ENCODE data around the gene B3GNT7.
"Not testable (repeated sequence)": the region's sequence is repeated elsewhere in the genome, so short reads cannot be mapped to it uniquely, and the experiment has no call there.

B3GNT7 gene

DNA sequence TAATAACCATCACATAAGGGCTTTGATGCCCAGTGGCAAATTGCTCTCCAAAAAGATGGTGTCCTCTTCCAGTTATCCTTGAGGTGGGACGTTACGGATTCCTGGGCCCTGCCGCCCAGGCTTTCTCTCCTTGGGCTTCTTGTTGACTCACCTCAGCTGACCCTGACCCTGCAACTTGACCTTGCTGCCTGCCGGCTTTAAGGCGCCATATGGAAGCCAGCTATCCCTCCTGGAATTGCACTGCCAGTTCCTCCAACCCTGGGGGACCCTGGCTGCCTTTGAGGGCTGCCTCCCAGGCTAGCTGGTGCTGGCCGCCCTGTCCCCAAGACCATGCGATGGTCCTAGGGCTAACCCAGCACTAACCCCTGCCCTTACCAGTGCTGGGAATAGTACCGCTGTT lies 28.3 kb upstream of the B3GNT7 start:
- DNase-seq (ENCODE audit: low spot score), result no peak

DNA sequence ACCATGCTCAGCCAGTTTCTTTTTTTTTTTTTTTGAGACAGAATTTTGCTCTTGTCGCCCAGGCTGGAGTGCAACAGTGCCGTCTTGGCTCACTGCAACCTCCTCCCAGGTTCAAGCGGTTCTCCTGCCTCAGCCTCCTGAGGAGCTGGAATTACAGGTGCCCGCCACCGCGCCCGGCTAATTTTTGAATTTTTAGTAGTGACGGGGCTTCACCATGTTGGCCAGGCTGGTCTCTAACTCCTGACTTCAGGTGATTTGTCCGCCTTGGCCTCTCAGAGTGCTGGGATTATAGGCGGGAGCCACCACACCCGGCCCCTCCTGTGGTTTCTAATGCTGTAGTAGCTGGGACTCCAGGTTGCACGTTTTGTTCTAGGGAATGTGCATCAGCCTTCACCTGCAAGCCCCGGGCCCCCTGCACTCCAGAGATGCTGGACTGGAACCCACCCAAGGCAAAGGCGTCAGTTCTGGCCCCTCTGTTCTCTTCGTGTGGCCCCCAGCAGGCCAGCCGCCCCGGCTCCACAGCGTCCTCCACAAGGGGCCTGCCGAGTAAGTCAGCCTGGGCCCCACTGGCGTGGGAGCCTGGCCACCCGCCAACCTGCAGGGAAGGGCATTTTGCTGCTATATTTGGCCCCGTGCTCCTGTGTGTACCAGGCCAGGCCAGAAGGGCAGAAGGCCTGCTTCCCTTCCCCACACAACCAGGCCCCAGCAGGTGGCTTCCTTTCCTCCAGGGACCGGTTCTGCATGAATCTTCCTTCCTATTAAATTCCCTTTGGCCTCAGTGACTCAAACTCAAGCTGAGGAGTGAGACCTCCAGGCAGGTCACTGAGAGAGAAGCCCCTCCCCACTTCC lies 25.7 kb upstream of the B3GNT7 start:
- DNase-seq (ENCODE audit: low spot score), result no peak

GRCh38 chr2:231370429-231370748 lies 25.1 kb upstream of the B3GNT7 start:
- no peak for DNase-seq (ENCODE audit: low spot score)

DNA sequence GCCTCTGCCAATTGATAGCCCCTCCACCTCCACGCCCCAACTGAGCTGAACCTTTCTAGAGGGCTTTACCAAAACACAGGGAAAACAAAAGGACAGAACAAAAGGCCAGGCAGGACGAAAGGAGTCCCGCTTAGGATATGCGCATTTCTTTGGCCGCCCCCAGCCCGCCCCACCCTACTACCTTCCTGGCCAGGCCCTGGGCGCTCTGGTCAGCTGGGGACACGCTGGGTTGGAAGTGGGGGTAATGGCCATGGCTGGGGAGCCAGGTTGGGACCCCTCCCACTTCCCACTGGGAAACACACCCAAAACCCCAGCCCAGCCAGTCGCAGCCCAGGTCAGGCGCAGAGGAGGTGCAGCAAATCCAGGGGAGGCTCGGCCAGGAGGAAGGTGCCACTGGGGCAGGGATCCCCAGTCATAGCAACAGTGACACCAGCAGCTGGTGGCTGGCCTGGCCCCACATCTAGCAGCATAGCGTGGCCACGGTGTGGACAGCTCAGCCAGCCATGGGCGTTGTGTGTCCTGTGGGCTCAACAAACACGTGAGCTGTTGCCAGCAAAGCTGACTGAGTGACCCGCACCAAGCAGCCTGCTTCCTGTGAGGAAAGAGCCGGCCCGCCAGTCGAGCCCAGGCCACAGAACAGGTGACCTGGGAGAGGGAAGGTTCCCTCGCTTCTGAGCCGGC lies 24.6 kb upstream of the B3GNT7 start:
- DNase-seq (ENCODE audit: low spot score), result no peak

DNA sequence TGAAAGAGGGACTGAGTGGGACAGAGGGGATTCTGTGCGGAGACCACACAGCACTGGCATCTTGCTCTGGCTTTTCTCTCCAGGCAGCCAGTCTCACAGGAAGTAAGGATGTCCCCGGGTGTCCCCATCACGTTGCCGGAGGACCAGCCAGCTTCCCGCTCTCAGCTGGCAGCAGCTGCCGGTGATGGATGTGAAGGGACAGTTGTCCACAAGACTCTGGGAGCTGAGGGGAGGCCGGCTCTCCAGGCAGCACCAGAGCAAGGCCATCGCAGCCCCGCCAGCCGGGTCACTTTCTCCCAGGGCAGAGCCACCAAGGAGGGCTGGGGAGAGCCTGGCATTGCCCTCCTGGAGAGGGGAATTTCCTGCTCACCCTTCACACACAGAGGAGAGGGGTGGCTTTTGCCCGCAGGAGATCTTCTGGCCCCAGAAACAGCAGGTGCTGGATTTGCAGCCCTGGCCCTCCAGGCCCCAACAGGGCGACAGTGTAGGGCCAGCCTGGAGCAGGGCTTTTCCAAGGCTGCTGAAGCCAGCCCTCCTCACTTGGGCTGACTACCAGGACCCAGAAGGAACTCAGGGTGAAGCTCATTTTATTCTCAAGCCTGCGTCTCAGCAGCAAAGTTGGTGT lies 24.0 kb upstream of the B3GNT7 start:
- DNase-seq (ENCODE audit: low spot score), result peak; percentile 80

DNA sequence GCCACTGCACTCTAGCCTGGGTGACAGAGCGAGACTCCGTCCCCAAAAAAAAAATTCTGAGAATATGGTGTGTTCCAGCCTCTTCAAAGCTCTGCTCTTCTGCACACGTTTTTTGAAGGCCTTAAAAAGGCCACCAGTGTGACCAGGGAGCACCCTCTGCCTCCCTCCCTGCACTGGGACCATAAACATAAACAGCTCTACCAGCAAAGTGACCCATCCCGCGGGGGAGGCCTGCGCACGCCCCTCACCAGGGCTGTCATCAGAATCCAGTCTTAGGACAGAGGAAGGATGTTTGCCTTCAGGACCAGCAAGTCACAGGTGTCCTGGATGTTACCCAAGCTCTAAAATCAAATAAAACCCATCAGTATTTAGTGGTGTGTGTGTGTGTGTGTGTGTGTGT lies 23.2 kb upstream of the B3GNT7 start:
- no peak for DNase-seq (ENCODE audit: low spot score)

DNA sequence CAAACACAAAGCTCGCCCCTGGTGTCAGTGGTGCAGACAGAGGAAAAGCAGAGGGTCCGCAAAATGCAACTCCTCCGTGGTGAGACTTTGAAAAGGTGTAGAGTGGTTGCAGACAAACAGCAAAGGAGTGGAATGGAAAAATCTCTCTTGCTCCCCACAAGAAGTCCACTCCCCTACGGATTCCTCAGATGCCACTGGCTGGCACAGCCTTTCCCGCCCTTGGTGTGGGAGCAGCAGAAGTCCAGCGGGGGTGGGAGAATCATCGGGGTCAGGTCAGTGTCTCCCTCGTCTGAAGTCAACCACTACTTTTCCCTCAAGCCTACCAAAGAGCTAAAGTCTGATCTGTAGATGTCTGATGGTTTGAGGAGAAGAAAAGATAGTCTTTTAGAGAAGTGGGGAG lies 22.3 kb upstream of the B3GNT7 start:
- DNase-seq (ENCODE audit: low spot score), result no peak

DNA sequence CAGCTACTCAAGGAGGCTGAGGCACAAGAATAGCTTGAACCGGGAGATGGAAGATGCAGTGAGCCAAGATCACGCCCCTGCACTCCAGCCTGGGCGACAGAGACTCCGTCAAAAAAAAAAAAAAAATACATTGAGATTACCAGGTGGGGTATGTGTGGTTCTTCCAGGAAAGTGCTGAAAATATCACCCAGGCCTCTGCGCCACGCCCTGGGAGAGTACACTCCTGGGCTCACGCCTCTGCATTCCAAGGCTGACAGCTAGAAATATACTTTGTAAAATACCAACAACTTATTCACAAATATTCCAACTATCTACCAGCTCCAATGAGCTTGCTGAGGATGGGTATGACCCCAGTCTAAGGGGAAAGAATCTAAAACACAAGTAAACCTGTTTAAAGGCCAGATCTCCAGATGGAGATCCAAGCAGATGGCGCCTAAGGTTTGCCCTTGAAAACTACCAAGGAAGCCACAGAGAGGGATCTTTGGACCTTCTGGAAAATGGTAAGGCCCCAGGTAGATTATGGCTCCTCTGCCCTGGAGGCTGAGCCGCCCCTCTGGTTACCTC lies 21.6 kb upstream of the B3GNT7 start:
- no peak for DNase-seq (ENCODE audit: low spot score)

GRCh38 chr2:231374771-231375170 lies 20.7 kb upstream of the B3GNT7 start:
- no peak for DNase-seq (ENCODE audit: low spot score)

DNA sequence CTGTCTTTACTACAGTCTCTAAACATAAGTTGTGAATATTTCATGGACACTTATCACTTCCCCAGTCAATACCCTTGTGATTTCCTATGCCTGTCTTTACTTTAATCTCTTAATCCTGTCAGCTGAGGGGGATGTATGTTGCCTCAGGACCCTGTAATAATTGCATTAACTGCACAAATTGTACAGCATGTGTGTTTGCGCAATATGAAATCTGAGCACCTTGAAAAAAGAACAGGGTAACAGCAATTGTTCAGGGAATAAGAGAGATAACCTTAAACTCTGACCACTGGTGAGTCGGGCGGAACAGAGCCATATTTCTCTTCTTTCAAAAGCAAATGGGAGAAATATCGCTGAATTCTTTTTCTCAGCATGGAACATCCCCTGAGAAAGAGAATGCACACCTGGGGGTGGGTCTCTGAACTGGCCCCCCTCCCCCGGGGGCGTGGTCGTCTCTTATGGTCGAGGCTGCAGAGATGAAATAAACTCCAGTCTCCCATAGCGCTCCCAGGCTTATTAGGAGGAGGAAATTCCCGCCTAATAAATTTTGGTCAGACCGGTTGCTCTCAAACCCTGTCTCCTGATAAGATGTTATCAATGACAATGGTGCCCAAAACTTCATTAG lies 19.4 kb upstream of the B3GNT7 start:
- DNase-seq (ENCODE audit: low spot score), result not testable (repeated sequence)

DNA sequence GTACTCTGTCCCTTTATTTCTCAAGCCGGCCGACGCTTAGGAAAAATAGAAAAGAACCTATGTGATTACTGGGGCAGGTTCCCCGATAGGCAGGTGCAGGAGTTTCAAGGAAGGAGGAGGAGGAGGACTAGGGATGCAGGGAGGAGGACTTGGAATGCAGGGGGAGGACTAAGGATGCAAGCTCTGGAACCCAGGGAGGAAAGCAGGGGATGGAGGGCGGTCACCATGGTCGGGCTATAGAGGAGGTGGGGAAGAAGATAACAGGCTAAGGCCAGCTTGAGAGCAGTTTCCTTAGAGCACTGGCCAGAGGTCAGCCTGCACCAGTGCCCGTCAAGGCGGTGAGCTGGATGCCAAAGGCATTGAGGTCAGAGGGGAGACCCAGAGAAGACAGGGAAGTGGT lies 18.7 kb upstream of the B3GNT7 start:
- no peak for DNase-seq (ENCODE audit: low spot score)

GRCh38 chr2:231378026-231378722 lies 17.3 kb upstream of the B3GNT7 start:
- no peak for DNase-seq (ENCODE audit: low spot score)

GRCh38 chr2:231379266-231380215 lies 16.0 kb upstream of the B3GNT7 start:
- DNase-seq (ENCODE audit: low spot score), result peak; percentile 51

- DNase-seq (ENCODE audit: low spot score), result no peak
Observed at GRCh38 chr2:231380307-231380706, 15.2 kb upstream of the B3GNT7 start.

DNA sequence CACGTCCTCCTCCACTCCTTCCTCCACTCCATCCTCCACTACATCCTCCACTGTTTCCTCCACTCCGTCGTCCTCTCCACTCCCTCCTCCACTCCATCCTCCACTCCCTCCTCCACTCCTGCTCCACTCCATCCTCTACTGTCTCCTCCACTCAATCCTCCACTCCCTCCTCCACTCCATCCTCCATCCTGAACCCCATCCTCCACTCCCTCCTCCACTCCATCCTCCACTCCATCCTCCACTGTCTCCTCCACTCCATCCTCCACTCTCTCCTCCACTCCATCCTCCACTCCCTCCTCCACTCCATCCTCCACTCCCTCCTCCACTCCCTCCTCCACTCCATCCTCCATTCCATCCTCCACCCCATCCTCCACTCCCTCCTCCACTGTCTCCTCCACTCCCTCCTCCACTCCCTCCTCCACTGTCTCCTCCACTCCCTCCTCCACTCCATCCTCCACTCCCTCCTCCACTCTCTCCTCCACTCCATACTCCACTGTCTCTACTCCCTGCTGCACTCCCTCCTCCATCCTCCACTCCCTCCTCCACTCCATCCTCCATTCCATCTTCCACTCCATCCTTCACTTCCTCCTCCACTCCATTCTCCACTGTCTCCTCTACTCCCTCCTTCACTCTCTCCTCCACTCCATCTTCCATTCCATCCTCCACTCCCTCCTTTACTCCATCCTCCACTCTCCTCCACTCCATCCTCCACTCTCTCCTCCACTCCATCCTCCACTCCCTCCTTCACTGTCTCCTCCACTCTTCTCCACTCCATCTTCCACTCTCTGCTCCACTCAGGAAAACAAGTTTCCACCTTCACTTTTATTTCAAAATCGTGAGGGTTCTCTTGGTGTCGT lies 14.3 kb upstream of the B3GNT7 start:
- no peak for DNase-seq (ENCODE audit: low spot score)

GRCh38 chr2:231382116-231382515 lies 13.4 kb upstream of the B3GNT7 start:
- no peak for DNase-seq (ENCODE audit: low spot score)

DNA sequence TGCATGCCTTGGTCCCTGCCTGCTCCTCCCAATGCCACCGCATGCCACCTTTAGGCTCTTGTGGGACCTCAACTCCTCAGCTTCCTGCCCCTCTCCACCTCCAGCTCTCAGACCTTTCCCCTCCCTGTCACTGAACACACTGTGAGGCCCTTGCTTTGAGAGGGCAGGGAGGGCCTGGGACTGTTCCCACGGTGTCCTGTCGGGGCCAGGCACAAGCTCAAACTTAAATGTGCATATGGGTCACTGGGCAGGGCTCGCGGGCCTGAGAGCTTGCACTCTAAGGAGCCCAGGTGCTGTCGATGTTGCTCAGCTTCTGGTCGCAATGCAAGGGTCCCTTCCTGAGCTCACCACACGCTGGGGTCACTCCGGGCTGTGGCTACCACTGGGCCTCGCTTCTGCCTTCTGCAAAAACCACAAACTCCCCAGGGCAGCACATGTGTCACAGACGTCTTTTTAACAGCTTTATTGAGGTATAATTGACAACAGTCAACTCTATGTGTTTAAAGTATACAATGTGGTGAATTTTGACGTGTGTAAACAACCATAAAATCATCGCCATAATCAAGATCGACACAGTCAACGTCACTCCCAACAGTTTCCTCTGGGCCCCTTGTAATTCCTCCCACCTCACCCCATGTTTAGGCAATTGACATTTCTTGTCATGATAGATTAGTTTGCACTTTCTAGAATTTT lies 11.9 kb upstream of the B3GNT7 start:
- DNase-seq (ENCODE audit: low spot score), result no peak

GRCh38 chr2:231384109-231384435 lies 11.4 kb upstream of the B3GNT7 start:
- DNase-seq (ENCODE audit: low spot score), result no peak

DNA sequence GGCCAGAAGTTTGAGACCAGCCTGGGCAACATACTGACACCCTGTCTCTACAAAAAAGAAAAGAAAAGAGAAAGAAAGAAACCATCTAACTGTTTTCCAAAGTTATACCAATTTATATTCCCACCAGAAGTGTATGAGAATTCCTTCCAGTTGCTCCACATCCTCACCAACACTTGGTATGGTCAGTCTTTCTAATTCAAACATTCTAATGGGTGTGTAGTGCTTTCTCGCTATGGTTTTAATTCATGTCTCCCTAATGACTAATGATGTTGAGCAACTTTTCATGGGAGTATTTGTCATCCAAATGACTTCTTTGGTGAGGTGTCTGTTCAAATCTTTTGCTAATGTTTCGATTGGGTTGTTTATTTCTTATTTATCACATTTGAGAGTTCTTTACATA lies 10.5 kb upstream of the B3GNT7 start:
- DNase-seq (ENCODE audit: low spot score), result no peak
